ENCODE results near the gene PPP3CA. TPM values are rescaled to one million over a fixed set of nuclear protein-coding genes. Genes with fewer than 3 reads are reported as not detected.

Gene PPP3CA
- total RNA-seq, 2 donors from 2014 or later = 71.3 to 142 TPM

DNA sequence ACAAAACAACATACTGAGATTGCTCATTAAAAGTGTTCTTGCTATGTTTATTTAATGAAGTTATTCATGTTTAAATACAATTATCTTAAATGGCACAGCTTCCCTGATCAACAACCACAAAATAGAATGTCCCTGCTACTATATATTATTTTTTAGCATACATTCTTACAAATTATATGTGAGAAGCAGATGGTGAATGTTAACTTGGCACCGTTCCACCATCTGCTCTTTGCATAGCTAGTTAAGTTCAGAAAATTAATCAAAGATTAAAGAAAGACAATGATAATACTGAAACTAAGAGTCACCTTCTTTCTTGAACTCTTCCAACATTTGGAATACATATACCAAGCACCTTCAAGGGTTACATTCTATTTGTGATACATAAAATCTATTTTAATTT lies 94.2 kb downstream of the PPP3CA start:
- 90% methylated on average over 1 of the region's 1 CpG for WGBS
- Histone ChIP-seq H3K27ac (peak overlapping the region in 1 of 2 donors; percentile 3), H3K27me3 (replicated peaks; ENCODE audit: insufficient read depth) (no peaks in the 10 kb centered on the region), H3K36me3 (no peaks in the 10 kb centered on the region), H3K4me1 (replicated peaks) (peaks cover 5% of the 10 kb centered on the region), H3K9me3 (no peaks in the 10 kb centered on the region), H3K4me3 (no peak overlapping the region)
- intact Hi-C loops (cut with DNase I) = no loop called here
- DNase-seq (ENCODE audit: low spot score) = no peak
- TF ChIP-seq, protein P1, sequence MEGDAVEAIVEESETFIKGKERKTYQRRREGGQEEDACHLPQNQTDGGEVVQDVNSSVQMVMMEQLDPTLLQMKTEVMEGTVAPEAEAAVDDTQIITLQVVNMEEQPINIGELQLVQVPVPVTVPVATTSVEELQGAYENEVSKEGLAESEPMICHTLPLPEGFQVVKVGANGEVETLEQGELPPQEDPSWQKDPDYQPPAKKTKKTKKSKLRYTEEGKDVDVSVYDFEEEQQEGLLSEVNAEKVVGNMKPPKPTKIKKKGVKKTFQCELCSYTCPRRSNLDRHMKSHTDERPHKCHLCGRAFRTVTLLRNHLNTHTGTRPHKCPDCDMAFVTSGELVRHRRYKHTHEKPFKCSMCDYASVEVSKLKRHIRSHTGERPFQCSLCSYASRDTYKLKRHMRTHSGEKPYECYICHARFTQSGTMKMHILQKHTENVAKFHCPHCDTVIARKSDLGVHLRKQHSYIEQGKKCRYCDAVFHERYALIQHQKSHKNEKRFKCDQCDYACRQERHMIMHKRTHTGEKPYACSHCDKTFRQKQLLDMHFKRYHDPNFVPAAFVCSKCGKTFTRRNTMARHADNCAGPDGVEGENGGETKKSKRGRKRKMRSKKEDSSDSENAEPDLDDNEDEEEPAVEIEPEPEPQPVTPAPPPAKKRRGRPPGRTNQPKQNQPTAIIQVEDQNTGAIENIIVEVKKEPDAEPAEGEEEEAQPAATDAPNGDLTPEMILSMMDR (IDR thresholded peaks at IDR 0.05) = no peak
- TF ChIP-seq POLR2AphosphoS5 (IDR thresholded peaks at IDR 0.05) (no peak), POLR2A (IDR thresholded peaks at IDR 0.05) (no peak)

DNA sequence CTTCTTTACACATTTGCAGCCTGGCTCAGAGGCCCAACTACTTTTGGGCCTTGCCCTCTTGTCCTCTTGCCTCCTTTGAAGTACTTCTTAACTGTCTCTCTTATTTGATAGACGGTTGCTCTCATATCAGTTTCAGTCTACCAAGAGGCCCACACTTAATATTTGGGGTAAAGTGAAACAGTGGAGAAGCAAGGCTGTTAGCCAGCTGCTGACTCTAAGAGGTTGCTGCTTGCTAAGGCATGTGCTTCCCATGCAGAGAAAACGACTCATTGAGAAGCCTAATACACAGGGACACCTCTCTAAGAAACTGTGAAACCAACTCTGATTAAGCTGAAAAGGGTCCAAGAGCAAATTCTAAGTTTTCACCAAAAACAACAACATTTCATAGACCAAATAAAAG lies 94.6 kb downstream of the PPP3CA start:
- Histone ChIP-seq H3K9me3 (no peaks in the 10 kb centered on the region), H3K4me1 (replicated peaks) (peaks cover 5% of the 10 kb centered on the region), H3K27ac (peak overlapping the region in 1 of 2 donors; percentile 3), H3K27me3 (replicated peaks; ENCODE audit: insufficient read depth) (no peaks in the 10 kb centered on the region), H3K36me3 (no peaks in the 10 kb centered on the region), H3K4me3 (no peak overlapping the region)
- TF ChIP-seq POLR2AphosphoS5 (IDR thresholded peaks at IDR 0.05) (no peak), POLR2A (IDR thresholded peaks at IDR 0.05) (no peak)
- TF ChIP-seq, protein P1 (IDR thresholded peaks at IDR 0.05) = no peak
- intact Hi-C loops (cut with DNase I) = no loop called here
- no peak for DNase-seq (ENCODE audit: low spot score)
- 54% methylated on average over 2 of the region's 2 CpGs for WGBS

DNA sequence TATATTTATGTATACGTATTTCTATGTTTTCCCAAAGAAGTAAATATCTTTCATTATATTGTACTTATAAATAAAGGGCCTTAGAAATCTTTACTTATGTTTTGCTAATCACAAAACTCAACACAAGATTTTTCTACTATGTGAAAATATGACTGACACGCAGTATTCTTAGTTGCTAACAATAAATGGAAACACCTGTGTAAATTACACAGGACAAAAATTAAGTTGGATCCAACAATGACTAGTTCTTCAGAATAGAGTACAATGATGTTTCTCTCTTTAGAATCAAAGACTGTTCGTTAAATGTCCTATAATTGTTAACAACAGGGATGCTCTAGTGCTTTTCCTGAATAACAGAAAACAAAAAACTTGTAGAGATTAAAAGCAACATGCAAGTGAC lies 96.1 kb downstream of the PPP3CA start:
- no peak for DNase-seq (ENCODE audit: low spot score)
- H3K9me3 ChIP-seq = no peaks in the 10 kb centered on the region
- H3K27me3 ChIP-seq (replicated peaks; ENCODE audit: insufficient read depth) = no peaks in the 10 kb centered on the region
- intact Hi-C loops (cut with DNase I) = no loop called here
- 69% methylated on average over 3 of the region's 3 CpGs for WGBS
- H3K4me1 ChIP-seq (replicated peaks) = peaks cover 5% of the 10 kb centered on the region
- no peak overlapping the region for H3K4me3 ChIP-seq
- TF ChIP-seq POLR2A (IDR thresholded peaks at IDR 0.05) (no peak), POLR2AphosphoS5 (IDR thresholded peaks at IDR 0.05) (no peak)
- TF ChIP-seq, protein P1 (IDR thresholded peaks at IDR 0.05) = no peak
- no peaks in the 10 kb centered on the region for H3K36me3 ChIP-seq
- no peak overlapping the region for H3K27ac ChIP-seq

DNA sequence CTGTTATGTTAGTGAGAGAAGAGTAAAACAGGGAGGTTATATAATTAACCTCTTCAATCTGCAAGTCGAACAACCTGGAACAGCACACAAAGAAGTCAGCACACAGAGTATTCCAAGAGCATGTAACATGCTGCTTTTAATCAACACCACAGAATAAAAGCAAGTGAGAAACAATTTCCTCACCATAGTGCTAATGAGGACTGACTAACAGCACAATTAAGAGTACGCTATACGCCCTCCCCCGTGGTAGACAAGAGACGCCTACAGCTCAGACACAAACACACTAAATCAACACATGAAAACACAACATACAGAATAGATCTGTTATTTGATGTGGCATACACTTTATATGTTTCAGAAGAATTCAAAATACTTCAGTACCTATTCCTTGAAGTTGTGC lies 103.0 kb downstream of the PPP3CA start:
- TF ChIP-seq POLR2AphosphoS5 (IDR thresholded peaks at IDR 0.05) (no peak), POLR2A (IDR thresholded peaks at IDR 0.05) (no peak)
- TF ChIP-seq, protein P1 (IDR thresholded peaks at IDR 0.05) = no peak

DNA sequence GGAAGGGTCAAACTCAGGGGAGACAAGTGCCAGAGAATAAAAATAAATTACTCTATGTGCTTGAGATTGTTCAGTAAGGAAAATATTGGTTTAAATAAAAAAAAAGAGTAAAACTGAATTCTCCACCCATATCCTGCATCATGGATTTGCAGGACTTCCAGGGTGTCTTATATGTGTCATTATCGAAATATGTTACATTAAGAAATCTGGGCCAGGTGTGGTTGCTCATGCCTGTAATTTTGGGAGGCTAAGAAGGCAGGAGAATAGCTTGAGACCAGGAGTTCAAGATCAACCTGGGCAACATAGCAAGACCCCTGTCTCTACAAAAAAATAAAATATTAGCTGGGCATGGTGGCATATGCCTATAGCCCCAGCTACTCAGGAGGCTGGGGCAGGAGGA lies 104.9 kb downstream of the PPP3CA start:
- intact Hi-C loops (cut with DNase I) = no loop called here
- no peaks in the 10 kb centered on the region for H3K4me1 ChIP-seq (replicated peaks)
- H3K36me3 ChIP-seq = no peaks in the 10 kb centered on the region
- no peaks in the 10 kb centered on the region for H3K9me3 ChIP-seq
- TF ChIP-seq, protein P1 (IDR thresholded peaks at IDR 0.05) = no peak
- no peak for TF ChIP-seq POLR2A (IDR thresholded peaks at IDR 0.05)
- no peak for TF ChIP-seq POLR2AphosphoS5 (IDR thresholded peaks at IDR 0.05)
- H3K4me3 ChIP-seq = no peak overlapping the region
- no peak overlapping the region for H3K27ac ChIP-seq
- no peak for DNase-seq (ENCODE audit: low spot score)
- H3K27me3 ChIP-seq (replicated peaks; ENCODE audit: insufficient read depth) = no peaks in the 10 kb centered on the region
- WGBS = 98% methylated on average over 1 of the region's 1 CpG

More for the DNA sequence above, 103.0 kb downstream of the PPP3CA start:
- no peak overlapping the region for H3K4me3 ChIP-seq
- 77% methylated on average over 5 of the region's 5 CpGs for WGBS
- no peak for DNase-seq (ENCODE audit: low spot score)
- H3K36me3 ChIP-seq = no peaks in the 10 kb centered on the region
- no peak overlapping the region for H3K27ac ChIP-seq
- no peaks in the 10 kb centered on the region for H3K27me3 ChIP-seq (replicated peaks; ENCODE audit: insufficient read depth)
- intact Hi-C loops (cut with DNase I) = no loop called here
- no peaks in the 10 kb centered on the region for H3K9me3 ChIP-seq
- no peaks in the 10 kb centered on the region for H3K4me1 ChIP-seq (replicated peaks)
